Measurements from ENCODE around the gene EPHB2.
A peak's percentile ranks its signal among the peaks of the same experiment; 100 is the strongest.

Gene EPHB2

GRCh38 chr1:22709891-22710700 lies 543 bp upstream of the EPHB2 start:
- Histone ChIP-seq H3K9me3 (ENCODE audit: control insufficient read depth, low read length) (no peaks in the 10 kb centered on the region), H3K27me3 (replicated peaks; ENCODE audit: control insufficient read depth, insufficient read depth, low read length) (peaks cover 33% of the 10 kb centered on the region), H3K4me1 (ENCODE audit: control insufficient read depth, insufficient read depth, low read length) (peaks cover 8% of the 10 kb centered on the region), H3K36me3 (ENCODE audit: control insufficient read depth, insufficient read depth, low read length, severe bottlenecking) (no peaks in the 10 kb centered on the region), H3K4me3 (ENCODE audit: low read length) (peak overlapping the region; percentile 23), H3K9ac (ENCODE audit: low read length) (no peak overlapping the region)
- peak; percentile 89 for DNase-seq (ENCODE audit: low read depth)

- Histone ChIP-seq H3K36me3 (ENCODE audit: control insufficient read depth, insufficient read depth, low read length, severe bottlenecking) (no peaks in the 10 kb centered on the region), H3K9ac (ENCODE audit: low read length) (no peak overlapping the region), H3K9me3 (ENCODE audit: control insufficient read depth, low read length) (no peaks in the 10 kb centered on the region), H3K27me3 (replicated peaks; ENCODE audit: control insufficient read depth, insufficient read depth, low read length) (peaks cover 34% of the 10 kb centered on the region), H3K4me1 (ENCODE audit: control insufficient read depth, insufficient read depth, low read length) (peaks cover 8% of the 10 kb centered on the region), H3K4me3 (ENCODE audit: low read length) (no peak overlapping the region)
- DNase-seq (ENCODE audit: low read depth) = peak; percentile 42
Observed at GRCh38 chr1:22711071-22711470, 432 bp downstream of the EPHB2 start.

GRCh38 chr1:22711591-22712501 lies 1.2 kb downstream of the EPHB2 start:
- Histone ChIP-seq H3K4me1 (ENCODE audit: control insufficient read depth, insufficient read depth, low read length) (peaks cover 8% of the 10 kb centered on the region), H3K4me3 (ENCODE audit: low read length) (peak overlapping the region; percentile 64), H3K9me3 (ENCODE audit: control insufficient read depth, low read length) (no peaks in the 10 kb centered on the region), H3K36me3 (ENCODE audit: control insufficient read depth, insufficient read depth, low read length, severe bottlenecking) (no peaks in the 10 kb centered on the region), H3K27me3 (replicated peaks; ENCODE audit: control insufficient read depth, insufficient read depth, low read length) (peaks cover 32% of the 10 kb centered on the region), H3K9ac (ENCODE audit: low read length) (no peak overlapping the region)
- DNase-seq (ENCODE audit: low read depth) = peak; percentile 24

GRCh38 chr1:22712502-22713271 lies 2.0 kb downstream of the EPHB2 start:
- H3K9me3 ChIP-seq (ENCODE audit: control insufficient read depth, low read length) = no peaks in the 10 kb centered on the region
- H3K4me3 ChIP-seq (ENCODE audit: low read length) = no peak overlapping the region
- H3K9ac ChIP-seq (ENCODE audit: low read length) = no peak overlapping the region
- H3K27me3 ChIP-seq (replicated peaks; ENCODE audit: control insufficient read depth, insufficient read depth, low read length) = peaks cover 30% of the 10 kb centered on the region
- no peak for DNase-seq (ENCODE audit: low read depth)
- peaks cover 10% of the 10 kb centered on the region for H3K4me1 ChIP-seq (ENCODE audit: control insufficient read depth, insufficient read depth, low read length)
- H3K36me3 ChIP-seq (ENCODE audit: control insufficient read depth, insufficient read depth, low read length, severe bottlenecking) = no peaks in the 10 kb centered on the region

- Histone ChIP-seq H3K9me3 (ENCODE audit: control insufficient read depth, low read length) (no peaks in the 10 kb centered on the region), H3K4me3 (ENCODE audit: low read length) (no peak overlapping the region), H3K36me3 (ENCODE audit: control insufficient read depth, insufficient read depth, low read length, severe bottlenecking) (no peaks in the 10 kb centered on the region), H3K4me1 (ENCODE audit: control insufficient read depth, insufficient read depth, low read length) (peaks cover 22% of the 10 kb centered on the region), H3K9ac (ENCODE audit: low read length) (no peak overlapping the region), H3K27me3 (replicated peaks; ENCODE audit: control insufficient read depth, insufficient read depth, low read length) (peaks cover 23% of the 10 kb centered on the region)
- no peak for DNase-seq (ENCODE audit: low read depth)
Observed at GRCh38 chr1:22714455-22714854, 3.8 kb downstream of the EPHB2 start.

GRCh38 chr1:22717037-22717760 lies 6.6 kb downstream of the EPHB2 start:
- Histone ChIP-seq H3K27me3 (replicated peaks; ENCODE audit: control insufficient read depth, insufficient read depth, low read length) (peaks cover 13% of the 10 kb centered on the region), H3K4me3 (ENCODE audit: low read length) (no peak overlapping the region), H3K4me1 (ENCODE audit: control insufficient read depth, insufficient read depth, low read length) (peaks cover 31% of the 10 kb centered on the region), H3K9me3 (ENCODE audit: control insufficient read depth, low read length) (peaks cover 5% of the 10 kb centered on the region), H3K9ac (ENCODE audit: low read length) (no peak overlapping the region), H3K36me3 (ENCODE audit: control insufficient read depth, insufficient read depth, low read length, severe bottlenecking) (no peaks in the 10 kb centered on the region)
- DNase-seq (ENCODE audit: low read depth) = no peak

GRCh38 chr1:22721122-22721873 lies 10.7 kb downstream of the EPHB2 start:
- peaks cover 27% of the 10 kb centered on the region for H3K4me1 ChIP-seq (ENCODE audit: control insufficient read depth, insufficient read depth, low read length)
- H3K27me3 ChIP-seq (replicated peaks; ENCODE audit: control insufficient read depth, insufficient read depth, low read length) = peaks cover 24% of the 10 kb centered on the region
- H3K9me3 ChIP-seq (ENCODE audit: control insufficient read depth, low read length) = peaks cover 5% of the 10 kb centered on the region
- DNase-seq (ENCODE audit: low read depth) = no peak
- H3K36me3 ChIP-seq (ENCODE audit: control insufficient read depth, insufficient read depth, low read length, severe bottlenecking) = no peaks in the 10 kb centered on the region
- H3K9ac ChIP-seq (ENCODE audit: low read length) = no peak overlapping the region
- H3K4me3 ChIP-seq (ENCODE audit: low read length) = no peak overlapping the region

GRCh38 chr1:22722901-22723550 lies 12.4 kb downstream of the EPHB2 start:
- Histone ChIP-seq H3K4me1 (ENCODE audit: control insufficient read depth, insufficient read depth, low read length) (peaks cover 21% of the 10 kb centered on the region), H3K27me3 (replicated peaks; ENCODE audit: control insufficient read depth, insufficient read depth, low read length) (peaks cover 22% of the 10 kb centered on the region), H3K36me3 (ENCODE audit: control insufficient read depth, insufficient read depth, low read length, severe bottlenecking) (no peaks in the 10 kb centered on the region), H3K9me3 (ENCODE audit: control insufficient read depth, low read length) (peaks cover 5% of the 10 kb centered on the region), H3K9ac (ENCODE audit: low read length) (no peak overlapping the region), H3K4me3 (ENCODE audit: low read length) (no peak overlapping the region)
- no peak for DNase-seq (ENCODE audit: low read depth)

GRCh38 chr1:22727873-22728272 lies 17.2 kb downstream of the EPHB2 start:
- no peak overlapping the region for H3K9ac ChIP-seq (ENCODE audit: low read length)
- H3K4me1 ChIP-seq (ENCODE audit: control insufficient read depth, insufficient read depth, low read length) = peaks cover 7% of the 10 kb centered on the region
- no peak for DNase-seq (ENCODE audit: low read depth)
- no peaks in the 10 kb centered on the region for H3K36me3 ChIP-seq (ENCODE audit: control insufficient read depth, insufficient read depth, low read length, severe bottlenecking)
- H3K27me3 ChIP-seq (replicated peaks; ENCODE audit: control insufficient read depth, insufficient read depth, low read length) = peaks cover 18% of the 10 kb centered on the region
- H3K9me3 ChIP-seq (ENCODE audit: control insufficient read depth, low read length) = no peaks in the 10 kb centered on the region
- no peak overlapping the region for H3K4me3 ChIP-seq (ENCODE audit: low read length)
